A549 (cell line): ENCODE measurements around the gene RNASE7. TPM values are rescaled to one million over a fixed set of nuclear protein-coding genes. Genes with fewer than 3 reads are reported as not detected.

ENCODE experiments used
- ATAC-seq, 2 experiments: fragments of 200-7000 bp in 1 of 2; fragments of >200 bp in 1 of 2; cut with Nextera tagmentation in 1 of 2; cut with Tn5 transposase in 1 of 2; 3 replicates each; pipeline versions ENCODE4 v1.8.0 to v1.9.1; 2018 to 2020; ENCODE audit warnings: mild to moderate bottlenecking in 1 of 2, moderate library complexity in 1 of 2
- CTCF ChIA-PET: fragments of 300-600 bp; sonication (Branson Sonifier 250); formaldehyde crosslinking; extraction: SDS; loops from one replicate; lab custom pipeline; 2021; ENCODE audit warnings: antibody characterized with exemption, inconsistent platforms; lab: Yijun Ruan, JAX
- POLR2A ChIA-PET: fragments of 350-600 bp; formaldehyde crosslinking; extraction: SDS; loops from one replicate; lab custom pipeline; 2021; ENCODE audit warnings: antibody characterized with exemption, inconsistent platforms; lab: Yijun Ruan, JAX
- DNase-seq, 2 experiments: peaks; one replicate each; pipeline versions ENCODE4 v3.0.0 to v3.0.0-alpha.2; 2011 to 2016; ENCODE audit warnings: low read depth in 1 of 2, low spot score in 1 of 2
- FAIRE-seq: peaks from 2 replicates; lab custom pipeline; 2011; peaks lifted over from hg19 to GRCh38; lab: Jason Lieb, UNC
- H3K27ac ChIP-seq, 2 experiments: fragments of >200 bp; sonication (Bioruptor Twin); formaldehyde crosslinking; 3 replicates each; pipeline ENCODE4 v1.5.1; 2016 to 2017
- H3K4me1 ChIP-seq: fragments of >200 bp; sonication (Bioruptor Twin); formaldehyde crosslinking; 3 replicates; pipeline ENCODE4 v1.6.1; 2016
- H3K4me2 ChIP-seq: fragments of >200 bp; sonication (Bioruptor Twin); formaldehyde crosslinking; 3 replicates; pipeline ENCODE4 v1.6.1; 2016
- H3K4me3 ChIP-seq: fragments of >200 bp; sonication (Bioruptor Twin); formaldehyde crosslinking; 3 replicates; pipeline ENCODE4 v1.5.1; 2016
- H3K9me3 ChIP-seq: fragments of >200 bp; sonication (Bioruptor Twin); formaldehyde crosslinking; 3 replicates; pipeline ENCODE4 v1.6.1; 2016
- BHLHE40 ChIP-seq: IDR thresholded peaks from 2 replicates; pipeline ENCODE4 v1.6.1; 2012; ENCODE audit warnings: low read depth, low read length, inconsistent platforms
- CBX8 ChIP-seq: fragments of 200-600 bp; sonication (generic); IDR thresholded peaks from 2 replicates; pipeline ENCODE4 v1.6.1; 2016
- CEBPB ChIP-seq, 2 experiments: fragments of >200 bp in 1 of 2; sonication (Bioruptor Twin) in 1 of 2; formaldehyde crosslinking in 1 of 2; IDR thresholded peaks; 2 replicates each; pipeline ENCODE4 v1.6.1; 2012 to 2016
- CHD4 ChIP-seq: fragments of 200-600 bp; sonication (generic); IDR thresholded peaks from 2 replicates; pipeline ENCODE4 v1.6.1; 2016; ENCODE audit warnings: antibody characterized with exemption, mild to moderate bottlenecking, borderline replicate concordance
- EHMT2 ChIP-seq: fragments of 200-600 bp; sonication (generic); IDR thresholded peaks from 2 replicates; pipeline ENCODE4 v1.6.1; 2016; ENCODE audit warnings: antibody characterized with exemption, low read depth, mild to moderate bottlenecking, moderate library complexity
- EP300 ChIP-seq, 2 experiments: fragments of >200 bp; sonication (Bioruptor Twin); formaldehyde crosslinking; IDR thresholded peaks; 2 replicates in 1 of 2; 3 replicates in 1 of 2; pipeline ENCODE4 v1.6.1; 2016 to 2017
- ESRRA ChIP-seq: fragments of 150-350 bp; IDR thresholded peaks from 2 replicates; pipeline ENCODE4 v1.6.1; 2014; ENCODE audit warnings: mild to moderate bottlenecking, low read length, borderline replicate concordance
- HES2 ChIP-seq: fragments of >200 bp; sonication (Bioruptor Twin); formaldehyde crosslinking; IDR thresholded peaks from 2 replicates; pipeline ENCODE4 v1.6.1; 2016
- HOXB13 ChIP-seq: fragments of 250-450 bp; sonication (Bioruptor Pico); IDR thresholded peaks from 2 replicates; pipeline ENCODE4 v1.5.0; 2020; ENCODE audit warnings: low read depth, mild to moderate bottlenecking, moderate library complexity
- JUN ChIP-seq, 2 experiments: fragments of >200 bp; sonication (Bioruptor Twin); formaldehyde crosslinking; IDR thresholded peaks; 2 replicates in 1 of 2; 3 replicates in 1 of 2; pipeline ENCODE4 v1.6.1; 2016 to 2017
- KDM5A ChIP-seq: fragments of 200-600 bp; sonication (generic); IDR thresholded peaks from 2 replicates; pipeline ENCODE4 v1.6.1; 2016; ENCODE audit warnings: antibody characterized with exemption, mild to moderate bottlenecking
- MAFK ChIP-seq: fragments of 450-650 bp; IDR thresholded peaks from 2 replicates; pipeline ENCODE4 v1.6.1; 2014; ENCODE audit not compliant: partially characterized antibody
- MAZ ChIP-seq: fragments of 150-350 bp; IDR thresholded peaks from 2 replicates; pipeline ENCODE4 v1.6.1; 2014; ENCODE audit warnings: antibody characterized with exemption, low read depth, low read length, borderline replicate concordance
- NFE2L2 ChIP-seq: fragments of 150-350 bp; conservative IDR thresholded peaks from 2 replicates; pipeline ENCODE4 v1.6.1; 2014; ENCODE audit warnings: low read length
- NR3C1 ChIP-seq: fragments of >200 bp; sonication (Bioruptor Twin); formaldehyde crosslinking; IDR thresholded peaks from 3 replicates; pipeline ENCODE4 v1.6.1; 2017
- PHF8 ChIP-seq: fragments of 200-600 bp; sonication (generic); IDR thresholded peaks from 2 replicates; pipeline ENCODE4 v1.6.1; 2016; ENCODE audit warnings: low read depth, mild to moderate bottlenecking, antibody characterized with exemption, moderate library complexity, borderline replicate concordance
- POLR2A ChIP-seq: IDR thresholded peaks from 2 replicates; pipeline ENCODE4 v1.6.1; 2012; ENCODE audit warnings: mild to moderate bottlenecking, low read length
- RAD21 ChIP-seq, 2 experiments: fragments of >200 bp in 1 of 2; sonication (Bioruptor Twin) in 1 of 2; formaldehyde crosslinking in 1 of 2; IDR thresholded peaks in 1 of 2; conservative IDR thresholded peaks in 1 of 2; 2 replicates in 1 of 2; 3 replicates in 1 of 2; pipeline ENCODE4 v1.6.1; 2012 to 2018; ENCODE audit warnings: inconsistent platforms in 1 of 2
- RARB ChIP-seq: fragments of 250-450 bp; sonication (Bioruptor Pico); IDR thresholded peaks from 2 replicates; pipeline ENCODE4 v1.8.0; 2021; ENCODE audit warnings: mild to moderate bottlenecking, moderate library complexity
- RFX5 ChIP-seq: fragments of 450-650 bp; IDR thresholded peaks from 2 replicates; pipeline ENCODE4 v1.7.1; 2014; ENCODE audit warnings: antibody characterized with exemption, mild to moderate bottlenecking, moderate library complexity
- SREBF2 ChIP-seq: fragments of 450-650 bp; IDR thresholded peaks from 2 replicates; pipeline ENCODE4 v1.6.1; 2014; ENCODE audit warnings: mild to moderate bottlenecking, moderate library complexity
- TP53 ChIP-seq: fragments of 250-450 bp; sonication (Bioruptor Pico); IDR thresholded peaks from 2 replicates; pipeline ENCODE4 v1.5.0; 2021; ENCODE audit warnings: mild to moderate bottlenecking, moderate library complexity
- ZC3H11A ChIP-seq: fragments of 450-650 bp; IDR thresholded peaks from 2 replicates; pipeline ENCODE4 v1.6.1; 2014; ENCODE audit warnings: antibody characterized with exemption, mild to moderate bottlenecking
- WGBS: methylation state at CpG from one replicate; pipeline ENCODE4 v1.1.6; 2017; ENCODE audit errors: missing lambda C conversion rate; 5-methylcytosine and 5-hydroxymethylcytosine counted together
- polyA plus RNA-seq, 4 experiments: library from polyadenylated mRNA; depleted of rRNA in 3 of 4; stranded (reverse); fragments of >200 nt; fragmentation: RNase III in 1 of 4; extraction: RNeasy Plus Mini Kit Qiagen cat#74134 plus additional on column Dnase treatment in 1 of 4; gene quantifications; 2 replicates in 3 of 4; 3 replicates in 1 of 4; pipeline ENCODE4 v1.2.3, GENCODE V29; 2011 to 2017
- TF ChIP-seq, protein P1 (sequence below): fragments of 250-450 bp; sonication (Bioruptor Pico); IDR thresholded peaks from 2 replicates; pipeline ENCODE4 v1.5.0; 2021; ENCODE audit warnings: mild to moderate bottlenecking, moderate library complexity, borderline replicate concordance
- TF ChIP-seq, protein P2 (sequence below): fragments of >200 bp; sonication (Bioruptor Twin); formaldehyde crosslinking; IDR thresholded peaks from 3 replicates; pipeline ENCODE4 v1.6.1; 2016

The RNASE7 gene
- polyA plus RNA-seq, 2 of the 4 experiments (the other 2 are of a cell fraction): not detected

DNA sequence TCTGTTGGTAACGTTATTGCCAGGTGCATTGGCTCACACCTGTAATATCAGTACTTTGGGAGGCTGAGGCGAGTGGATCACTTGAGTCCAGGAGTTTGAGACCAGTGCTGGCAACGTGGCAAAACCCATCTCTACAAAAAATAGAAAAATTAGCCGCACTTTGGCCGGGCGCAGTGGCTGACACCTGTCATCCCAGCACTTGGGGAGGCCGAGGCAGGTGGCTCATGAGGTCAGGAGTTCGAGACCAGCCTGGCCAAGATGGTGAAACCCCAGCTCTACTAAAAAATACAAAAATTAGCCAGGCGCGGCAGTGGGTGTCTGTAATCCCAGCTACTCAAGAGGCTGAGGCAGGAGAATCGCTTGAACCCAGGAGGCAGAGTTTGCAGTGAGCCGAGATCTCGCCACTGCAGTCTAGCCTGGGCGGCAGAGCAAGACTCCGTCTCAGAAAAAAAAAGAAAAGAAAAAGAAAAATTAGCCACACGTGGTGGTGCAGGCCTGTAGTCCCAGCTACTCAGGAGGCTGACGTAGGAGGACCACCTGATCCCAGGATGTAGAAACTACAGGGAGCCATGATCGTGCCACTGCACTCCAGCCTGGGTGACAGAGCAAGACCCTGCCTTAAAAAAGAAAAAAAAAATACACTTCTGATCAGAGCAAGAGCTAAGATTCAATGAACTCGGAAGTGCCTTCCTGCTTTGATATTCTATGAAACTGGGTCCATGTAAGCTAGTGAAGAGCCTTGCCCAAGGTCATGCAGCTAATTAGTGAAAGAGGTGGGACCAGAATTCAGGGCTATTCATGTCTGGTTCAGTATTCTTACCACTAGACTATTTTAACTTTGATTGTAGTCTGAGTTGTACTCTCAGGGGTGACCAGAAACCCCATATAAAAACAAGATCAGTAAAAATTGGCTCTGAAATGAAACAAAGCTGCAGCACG is 11.3 kb downstream of the RNASE7 start:
- Histone ChIP-seq H3K9me3 (no peaks in the 10 kb centered on the region), H3K27ac (no peak overlapping the region), H3K4me1 (peaks cover 20% of the 10 kb centered on the region), H3K4me2 (no peak overlapping the region), H3K4me3 (no peak overlapping the region)
- TF ChIP-seq, protein P1, sequence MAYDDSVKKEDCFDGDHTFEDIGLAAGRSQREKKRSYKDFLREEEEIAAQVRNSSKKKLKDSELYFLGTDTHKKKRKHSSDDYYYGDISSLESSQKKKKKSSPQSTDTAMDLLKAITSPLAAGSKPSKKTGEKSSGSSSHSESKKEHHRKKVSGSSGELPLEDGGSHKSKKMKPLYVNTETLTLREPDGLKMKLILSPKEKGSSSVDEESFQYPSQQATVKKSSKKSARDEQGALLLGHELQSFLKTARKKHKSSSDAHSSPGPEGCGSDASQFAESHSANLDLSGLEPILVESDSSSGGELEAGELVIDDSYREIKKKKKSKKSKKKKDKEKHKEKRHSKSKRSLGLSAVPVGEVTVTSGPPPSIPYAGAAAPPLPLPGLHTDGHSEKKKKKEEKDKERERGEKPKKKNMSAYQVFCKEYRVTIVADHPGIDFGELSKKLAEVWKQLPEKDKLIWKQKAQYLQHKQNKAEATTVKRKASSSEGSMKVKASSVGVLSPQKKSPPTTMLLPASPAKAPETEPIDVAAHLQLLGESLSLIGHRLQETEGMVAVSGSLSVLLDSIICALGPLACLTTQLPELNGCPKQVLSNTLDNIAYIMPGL (CRISPR knock-in tag): no peak
- TF ChIP-seq MAZ (no peak), NR3C1 (no peak), SREBF2 (no peak), BHLHE40 (no peak)
- CTCF ChIA-PET: interaction anchor here (0.6 to 3.7 kb wide), 6 partner anchors 14 to 71 kb away, joined by 3 to 19 read pairs (median 3); no protein-coding TSS in a partner anchor
- POLR2A ChIA-PET: no interaction called here
- WGBS: 81% methylated on average over 20 of the region's 20 CpGs
- ATAC-seq (no peak), DNase-seq (no peak), FAIRE-seq (no peak)

GRCh38 chr14:21054123-21054767 is 12.1 kb downstream of the RNASE7 start:
- ChIA-PET POLR2A (no interaction called here), CTCF (interaction anchor here (0.6 to 1.6 kb wide), 5 partner anchors 14 to 70 kb away, joined by 3 to 6 read pairs (median 3); no protein-coding TSS in a partner anchor)
- TF ChIP-seq ESRRA: no peak
- TF ChIP-seq RFX5: no peak
- no peak for TF ChIP-seq CEBPB (IDR thresholded peaks at IDR 0.05)
- no peak for TF ChIP-seq POLR2A
- TF ChIP-seq PHF8: no peak
- no peak for TF ChIP-seq JUN (IDR thresholded peaks at IDR 0.05)
- no peak for TF ChIP-seq MAFK
- TF ChIP-seq NFE2L2: no peak
- TF ChIP-seq RARB (CRISPR knock-in tag): no peak
- 26% methylated on average over 3 of the region's 3 CpGs for WGBS
- Histone ChIP-seq H3K4me3 (no peak overlapping the region), H3K4me2 (peak overlapping the region; percentile 14; the same call in 1 of the 3 replicates), H3K4me1 (peaks cover 20% of the 10 kb centered on the region), H3K9me3 (no peaks in the 10 kb centered on the region), H3K27ac (no peak overlapping the region)
- ATAC-seq (peak in 1 of 2 experiments; percentile 71; a peak in 3 of 6 replicates), FAIRE-seq (peak; percentile 32), DNase-seq (no peak)

GRCh38 chr14:21054768-21055145 is 12.6 kb downstream of the RNASE7 start:
- Histone ChIP-seq H3K27ac (no peak overlapping the region), H3K4me1 (peaks cover 20% of the 10 kb centered on the region), H3K4me2 (peak overlapping the region; percentile 14; the same call in 1 of the 3 replicates), H3K9me3 (no peaks in the 10 kb centered on the region), H3K4me3 (no peak overlapping the region)
- FAIRE-seq (no peak), ATAC-seq (no peak; a peak in 1 of 6 replicates), DNase-seq (no peak)
- CTCF ChIA-PET: interaction anchor here (4.8 kb wide), 1 partner anchor 38 kb away, joined by 26 read pairs; no protein-coding TSS in a partner anchor
- TF ChIP-seq, protein P2, sequence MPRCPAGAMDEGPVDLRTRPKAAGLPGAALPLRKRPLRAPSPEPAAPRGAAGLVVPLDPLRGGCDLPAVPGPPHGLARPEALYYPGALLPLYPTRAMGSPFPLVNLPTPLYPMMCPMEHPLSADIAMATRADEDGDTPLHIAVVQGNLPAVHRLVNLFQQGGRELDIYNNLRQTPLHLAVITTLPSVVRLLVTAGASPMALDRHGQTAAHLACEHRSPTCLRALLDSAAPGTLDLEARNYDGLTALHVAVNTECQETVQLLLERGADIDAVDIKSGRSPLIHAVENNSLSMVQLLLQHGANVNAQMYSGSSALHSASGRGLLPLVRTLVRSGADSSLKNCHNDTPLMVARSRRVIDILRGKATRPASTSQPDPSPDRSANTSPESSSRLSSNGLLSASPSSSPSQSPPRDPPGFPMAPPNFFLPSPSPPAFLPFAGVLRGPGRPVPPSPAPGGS: no peak
- TF ChIP-seq RAD21 (conservative IDR thresholded peaks at IDR 0.05 in 1 of 2, IDR thresholded peaks at IDR 0.05 in 1 of 2) (no peak), TP53 (no peak), KDM5A (no peak), MAZ (no peak), ZC3H11A (no peak), HES2 (no peak), EHMT2 (no peak), CBX8 (no peak), JUN (IDR thresholded peaks at IDR 0.05) (no peak), NFE2L2 (no peak), EP300 (IDR thresholded peaks at IDR 0.05) (no peak), CHD4 (no peak), SREBF2 (no peak), POLR2A (no peak), HOXB13 (CRISPR knock-in tag) (no peak), MAFK (no peak)
- POLR2A ChIA-PET: no interaction called here
- WGBS: 78% methylated on average over 4 of the region's 4 CpGs
